ENCODE results near the gene SLIT3.

- TF ChIP-seq CTCF (IDR thresholded peaks at IDR 0.05) = no peak
- no peak for TF ChIP-seq POLR2A (IDR thresholded peaks at IDR 0.05)
Measured at GRCh38 chr5:168746893-168747640, 553.9 kb downstream of the SLIT3 start.
